G401.6 (cell line): ENCODE results near the gene SLC26A3.
A peak's percentile ranks its signal among the peaks of the same experiment; 100 is the strongest.

ENCODE experiments used
- FAIRE-seq: peaks from 2 replicates; lab custom pipeline; 2012; peaks lifted over from hg19 to GRCh38; lab: Jason Lieb, UNC

The SLC26A3 gene

DNA sequence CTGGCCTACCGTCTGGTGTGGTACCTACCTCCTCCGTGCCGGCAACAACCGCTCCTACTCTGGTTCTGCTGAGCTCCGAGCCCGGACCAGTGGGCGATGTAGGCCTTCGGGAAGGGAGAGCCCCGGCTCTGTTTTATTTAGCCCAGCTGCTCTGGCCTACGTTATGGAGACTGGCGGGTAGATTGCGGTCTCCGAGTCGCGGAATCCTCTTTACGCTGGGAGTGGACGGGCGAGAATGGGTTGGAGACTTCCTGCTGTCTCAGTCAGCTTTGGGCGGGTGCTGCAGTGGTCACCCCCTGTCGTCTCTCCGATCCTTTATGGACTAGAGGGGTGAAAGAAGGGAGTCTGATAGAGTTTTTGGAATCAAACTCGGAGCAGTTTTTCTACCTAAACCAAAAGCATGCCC lies 58.7 kb downstream of the SLC26A3 start:
- FAIRE-seq = no peak

DNA sequence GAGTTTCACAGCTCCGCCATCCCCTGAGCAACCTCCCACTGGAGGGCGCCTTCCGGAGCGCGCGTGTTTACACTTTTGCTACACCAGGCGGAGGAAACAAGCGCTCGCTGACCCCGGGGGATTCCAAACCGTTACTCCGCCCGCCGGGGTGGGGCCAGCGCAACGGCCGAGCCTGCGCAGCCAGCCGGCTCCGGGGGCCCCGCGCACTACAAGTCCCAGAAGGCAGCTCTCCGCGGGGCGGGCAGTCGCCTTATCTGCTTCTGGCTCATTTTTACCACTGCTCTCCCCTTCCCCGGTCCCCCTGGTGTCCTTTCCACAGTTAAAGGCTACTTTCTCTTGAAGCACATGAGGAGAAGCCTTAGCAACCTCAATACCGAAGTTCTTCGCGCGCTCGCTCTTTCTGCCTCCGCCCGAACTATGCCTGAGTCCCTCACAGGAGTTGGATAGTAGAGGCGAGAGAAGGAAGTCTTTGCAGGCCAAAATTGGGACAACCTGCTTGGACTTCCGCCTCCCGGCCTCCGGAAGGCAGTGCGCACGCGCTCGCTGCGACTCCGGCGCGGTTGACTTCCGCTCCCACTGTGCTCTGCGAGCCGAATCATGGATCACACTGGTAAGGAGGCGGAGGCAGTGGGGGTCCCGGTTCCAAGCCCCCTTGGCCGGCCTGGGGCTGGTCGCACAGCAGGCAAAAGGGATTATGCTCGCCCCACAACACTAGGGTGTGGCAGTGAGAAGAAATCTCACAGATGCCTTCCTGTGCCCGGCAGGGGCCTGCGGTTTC lies 59.3 kb downstream of the SLC26A3 start, which contains the start of gene CBLL1:
TSS of gene CBLL1 (plus strand) at position 576 of the 778 bp plus-strand sequence. CDS start at position 598, 22 bp downstream.
- FAIRE-seq = peak; percentile 47

GRCh38 chr7:107742678-107743566 lies 60.1 kb downstream of the SLC26A3 start:
- no peak for FAIRE-seq

DNA sequence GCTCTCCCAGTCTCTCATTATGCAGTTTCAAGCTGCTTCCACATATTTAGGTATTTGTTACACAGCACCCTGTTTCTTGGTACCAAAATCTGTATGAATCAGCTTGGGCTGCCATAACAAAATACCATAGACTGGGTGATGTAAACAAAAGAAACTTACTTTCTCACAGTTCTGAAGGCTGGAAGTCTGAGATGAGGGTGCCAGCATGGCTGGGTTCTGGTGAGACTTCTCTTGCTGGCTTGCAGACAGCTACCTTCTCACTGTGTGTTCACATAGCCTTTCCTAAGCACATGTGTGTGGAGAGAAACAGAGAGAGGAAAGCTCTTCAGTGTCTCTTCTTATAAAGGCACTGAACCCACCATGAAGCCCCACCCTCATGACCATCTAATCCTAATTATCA lies 74.7 kb downstream of the SLC26A3 start:
- FAIRE-seq = no peak

DNA sequence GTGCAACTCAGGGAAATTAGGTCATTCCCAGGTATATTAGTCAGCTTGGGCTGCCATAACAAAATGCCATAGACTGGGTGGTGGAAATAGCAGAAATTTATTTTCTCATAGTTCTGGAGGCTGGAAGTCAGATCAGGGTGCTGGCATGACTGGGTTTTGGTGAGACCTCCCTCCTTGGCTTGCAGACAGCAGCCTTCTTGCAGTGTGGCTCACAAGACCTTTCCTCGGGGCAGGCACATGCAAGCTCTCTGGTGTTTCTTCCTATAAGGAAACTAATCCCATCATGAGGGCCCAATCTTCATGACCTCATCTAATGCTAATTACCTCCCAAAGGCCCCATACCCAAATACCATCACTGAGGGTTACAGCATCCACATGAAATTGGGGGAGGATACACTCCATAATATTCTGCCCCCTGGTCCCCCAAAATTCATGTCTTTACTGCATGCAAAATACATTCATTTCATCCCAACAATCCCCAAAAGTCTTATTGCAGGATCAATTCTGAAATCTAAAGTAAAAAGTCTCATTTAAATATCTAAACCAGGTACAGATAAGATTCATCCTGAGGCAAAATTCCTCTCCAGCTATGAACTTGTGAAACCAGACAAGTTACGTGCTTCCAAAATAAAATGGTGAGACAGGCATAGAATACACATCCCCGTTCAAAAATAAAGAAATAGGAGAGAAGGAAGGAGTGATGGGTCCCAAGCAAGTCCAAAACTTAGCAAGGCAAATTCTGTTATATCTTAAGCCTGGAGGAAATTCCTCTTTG lies 76.5 kb downstream of the SLC26A3 start:
- FAIRE-seq = no peak

DNA sequence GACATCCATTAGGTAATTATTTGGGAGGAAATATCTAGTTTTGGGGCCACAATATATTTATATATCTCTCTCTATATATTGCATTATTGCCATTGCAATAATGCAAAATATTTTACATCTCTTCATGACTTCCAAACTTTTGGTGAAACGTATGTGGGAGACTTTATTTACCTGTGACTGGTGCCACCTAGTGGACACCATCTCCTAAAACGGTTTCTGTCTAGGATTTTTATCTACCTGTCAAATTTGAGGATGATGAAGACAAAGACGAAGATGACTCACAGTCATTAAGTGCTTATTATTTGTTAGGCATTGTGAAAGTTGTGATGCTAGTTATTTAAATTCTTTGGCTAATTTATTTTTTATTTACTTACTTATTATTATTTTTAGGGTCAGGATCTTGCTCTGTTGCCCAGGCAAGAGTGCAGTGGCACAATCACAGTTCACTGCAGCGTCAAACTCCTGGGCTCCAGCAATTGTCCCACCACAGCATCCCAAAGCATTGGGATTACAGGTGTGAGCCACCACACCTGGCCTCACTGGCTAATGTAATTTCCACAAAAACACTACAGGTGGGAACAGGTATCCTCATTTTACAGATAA lies 77.8 kb downstream of the SLC26A3 start:
- FAIRE-seq = peak; percentile 95

DNA sequence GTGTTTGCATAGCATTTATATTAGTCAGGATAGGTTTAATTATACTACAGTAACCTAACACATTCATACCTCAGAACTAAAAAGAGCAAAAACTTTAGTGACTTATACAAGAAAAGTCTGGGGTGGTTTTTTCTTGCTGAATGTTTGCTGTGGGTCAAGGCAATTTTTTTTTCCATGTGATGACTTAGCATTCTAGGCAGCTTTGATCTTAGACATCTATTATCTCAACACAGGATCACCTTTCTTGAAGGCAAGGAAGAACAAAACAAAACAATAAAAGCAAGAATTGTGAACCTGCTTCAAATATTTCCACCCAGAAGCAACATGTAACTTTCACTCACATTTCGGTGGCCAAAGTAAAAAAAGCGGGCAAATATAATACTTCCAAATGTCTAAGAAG lies 79.8 kb downstream of the SLC26A3 start:
- FAIRE-seq = no peak

DNA sequence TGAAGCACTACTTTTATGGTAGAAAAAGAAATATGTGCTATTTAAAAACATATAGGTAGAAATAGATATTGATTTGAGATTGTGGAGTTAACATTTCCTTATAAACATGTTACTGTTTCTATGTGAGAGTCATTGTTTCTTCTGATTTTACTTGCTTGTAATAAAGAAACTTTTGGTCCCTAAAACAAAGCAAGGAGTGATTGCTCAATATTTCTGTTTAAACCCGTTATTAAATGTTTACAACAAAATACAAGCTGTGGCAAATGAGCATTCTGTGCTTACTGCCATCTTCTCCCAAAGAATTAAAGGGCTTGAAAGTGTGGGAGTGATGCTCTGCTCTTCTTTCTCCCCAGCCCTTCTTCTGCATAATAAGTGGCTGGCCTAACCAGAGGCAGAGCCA lies 81.7 kb downstream of the SLC26A3 start:
- no peak for FAIRE-seq

DNA sequence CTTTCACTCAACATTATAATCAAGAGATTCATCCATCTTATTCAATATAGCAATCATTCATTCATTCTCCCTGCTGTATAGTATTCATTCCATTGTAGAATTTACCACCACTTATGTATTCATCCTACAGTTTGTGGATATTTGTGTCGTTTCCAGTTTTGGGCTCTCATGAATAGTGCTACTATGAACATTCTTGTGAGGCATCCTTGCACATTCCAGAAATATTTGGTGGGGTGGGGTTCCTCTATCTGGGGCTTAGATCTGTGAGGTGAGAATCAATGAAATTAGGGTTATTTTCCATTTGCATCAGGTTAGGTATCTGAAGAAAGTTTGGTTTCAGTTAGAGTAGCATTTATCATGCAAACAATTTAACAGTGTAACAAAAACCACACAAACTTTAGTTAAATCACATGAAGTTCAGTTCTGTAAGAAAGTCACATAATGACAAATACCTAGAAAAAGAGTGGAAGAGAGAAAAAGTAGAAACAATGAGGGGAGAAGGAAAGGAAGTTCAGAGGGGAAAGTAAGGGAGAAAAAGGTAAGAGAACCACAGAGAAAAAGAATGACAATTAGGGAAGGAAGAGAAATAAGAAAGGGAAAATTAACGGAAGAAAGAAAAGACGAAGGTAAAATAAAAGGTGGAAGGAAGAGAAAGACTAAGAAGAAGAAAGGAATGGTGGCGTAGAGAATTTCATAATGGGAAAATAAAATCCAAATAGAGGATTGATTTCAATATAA lies 84.4 kb downstream of the SLC26A3 start:
- FAIRE-seq = no peak

GRCh38 chr7:107715531-107715930 lies 87.5 kb downstream of the SLC26A3 start:
- FAIRE-seq = no peak
